Mesendoderm (in vitro differentiated cells): Measurements from ENCODE around the gene WFDC2.

Experiments used
- DNase-seq: peaks from one replicate; pipeline ENCODE4 v3.0.0; 2013
- H2AK5ac ChIP-seq: 2 replicates; pipeline ENCODE4 v1.6.1; 2013; ENCODE audit warnings: low read length, inconsistent platforms
- H2BK120ac ChIP-seq: 2 replicates; pipeline ENCODE4 v1.6.1; 2013; ENCODE audit warnings: low read depth, mild to moderate bottlenecking, low read length, moderate library complexity, mixed read lengths
- H2BK15ac ChIP-seq: replicated peaks from 2 replicates; pipeline ENCODE4 v1.6.1; 2013; ENCODE audit warnings: low read depth, mild to moderate bottlenecking, moderate library complexity
- H2BK5ac ChIP-seq: 2 replicates; pipeline ENCODE4 v1.6.1; 2013; ENCODE audit warnings: low read length, inconsistent platforms
- H3K18ac ChIP-seq: 2 replicates; pipeline ENCODE4 v1.6.1; 2013; ENCODE audit warnings: mild to moderate bottlenecking, low read length, mixed read lengths
- H3K23ac ChIP-seq: one replicate; pipeline ENCODE4 v1.6.1; 2013; ENCODE audit warnings: low read length
- H3K27ac ChIP-seq: 2 replicates; pipeline ENCODE4 v1.5.1; 2013; ENCODE audit warnings: low read depth, mild to moderate bottlenecking, inconsistent platforms, low read length, moderate library complexity
- H3K27me3 ChIP-seq: 2 replicates; pipeline ENCODE4 v1.6.1; 2013; ENCODE audit warnings: low read length, control low read depth, mild to moderate bottlenecking, inconsistent platforms; ENCODE audit not compliant: insufficient read depth, poor library complexity
- H3K36me3 ChIP-seq: 2 replicates; pipeline ENCODE4 v1.6.1; 2013; ENCODE audit warnings: low read length, inconsistent platforms; ENCODE audit not compliant: control insufficient read depth, insufficient read depth
- H3K4ac ChIP-seq: one replicate; pipeline ENCODE4 v1.6.1; 2013; ENCODE audit warnings: low read depth, mild to moderate bottlenecking, low read length, moderate library complexity
- H3K4me1 ChIP-seq: 2 replicates; pipeline ENCODE4 v1.6.1; 2013; ENCODE audit warnings: low read depth, low read length, inconsistent platforms; ENCODE audit not compliant: control insufficient read depth
- H3K4me2 ChIP-seq: 2 replicates; pipeline ENCODE4 v1.6.1; 2013; ENCODE audit warnings: low read length
- H3K4me3 ChIP-seq: 2 replicates; pipeline ENCODE4 v1.5.1; 2013; ENCODE audit warnings: mild to moderate bottlenecking, low read length
- H3K56ac ChIP-seq: one replicate; pipeline ENCODE4 v1.6.1; 2013; ENCODE audit warnings: low read length
- H3K79me1 ChIP-seq: 2 replicates; pipeline ENCODE4 v1.6.1; 2013; ENCODE audit warnings: low read length, inconsistent platforms
- H3K79me2 ChIP-seq: 2 replicates; pipeline ENCODE4 v1.6.1; 2013; ENCODE audit warnings: mild to moderate bottlenecking, low read length; ENCODE audit not compliant: control insufficient read depth, insufficient read depth
- H3K9ac ChIP-seq: 2 replicates; pipeline ENCODE4 v1.6.1; 2013; ENCODE audit warnings: low read length, inconsistent platforms
- H4K5ac ChIP-seq: one replicate; pipeline ENCODE4 v1.6.1; 2013; ENCODE audit warnings: low read length
- H4K8ac ChIP-seq: one replicate; pipeline ENCODE4 v1.6.1; 2013; ENCODE audit warnings: low read depth, mild to moderate bottlenecking, control low read depth, low read length, moderate library complexity
- WGBS: extraction: QIAGEN DNeasy Blood & Tissue Kit; methylation state at CpG from one replicate; pipeline ENCODE4 v1.1.7; 2013; ENCODE audit warnings: low lambda C conversion rate, missing lambda C conversion rate; ENCODE audit not compliant: insufficient coverage; ENCODE audit errors: extremely low coverage; 5-methylcytosine and 5-hydroxymethylcytosine counted together

WFDC2 gene

GRCh38 chr20:45427236-45428149 lies 42.1 kb upstream of the WFDC2 start:
- H3K36me3 ChIP-seq, result peaks cover 6% of the 10 kb centered on the region
- no peaks in the 10 kb centered on the region for H3K79me1 ChIP-seq
- no peak overlapping the region for H2BK15ac ChIP-seq
- no peak overlapping the region for H2AK5ac ChIP-seq
- no peak overlapping the region for H3K56ac ChIP-seq
- no peak overlapping the region for H3K4me2 ChIP-seq
- H3K23ac ChIP-seq, result no peak overlapping the region
- no peaks in the 10 kb centered on the region for H3K79me2 ChIP-seq
- H3K4ac ChIP-seq, result no peak overlapping the region
- H3K4me3 ChIP-seq, result no peak overlapping the region
- H3K18ac ChIP-seq, result no peak overlapping the region
- no peak overlapping the region for H3K9ac ChIP-seq
- DNase-seq, result no peak
- H4K5ac ChIP-seq, result no peak overlapping the region
- H3K27me3 ChIP-seq, result no peaks in the 10 kb centered on the region
- no CpG with 5 or more reads among the region's 14 CpGs for WGBS
- H3K4me1 ChIP-seq, result no peaks in the 10 kb centered on the region
- no peak overlapping the region for H3K27ac ChIP-seq
- H2BK120ac ChIP-seq, result no peak overlapping the region
- H4K8ac ChIP-seq, result no peak overlapping the region
- H2BK5ac ChIP-seq, result no peak overlapping the region

- H4K8ac ChIP-seq, result no peak overlapping the region
- H3K27ac ChIP-seq, result no peak overlapping the region
- no peak overlapping the region for H3K9ac ChIP-seq
- no CpG with 5 or more reads among the region's 2 CpGs for WGBS
- no peak overlapping the region for H3K18ac ChIP-seq
- no peak overlapping the region for H3K23ac ChIP-seq
- H3K4ac ChIP-seq, result no peak overlapping the region
- no peaks in the 10 kb centered on the region for H3K27me3 ChIP-seq
- H3K4me2 ChIP-seq, result no peak overlapping the region
- no peaks in the 10 kb centered on the region for H3K79me1 ChIP-seq
- no peak overlapping the region for H2BK120ac ChIP-seq
- H3K4me1 ChIP-seq, result no peaks in the 10 kb centered on the region
- no peak overlapping the region for H2BK15ac ChIP-seq
- H2AK5ac ChIP-seq, result no peak overlapping the region
- no peak overlapping the region for H3K56ac ChIP-seq
- H3K36me3 ChIP-seq, result peaks cover 1% of the 10 kb centered on the region
- no peak overlapping the region for H2BK5ac ChIP-seq
- H3K79me2 ChIP-seq, result no peaks in the 10 kb centered on the region
- H4K5ac ChIP-seq, result no peak overlapping the region
- no peak overlapping the region for H3K4me3 ChIP-seq
- no peak for DNase-seq
These were observed 39.9 kb upstream of the WFDC2 start for GRCh38 chr20:45429618-45430017.

DNA sequence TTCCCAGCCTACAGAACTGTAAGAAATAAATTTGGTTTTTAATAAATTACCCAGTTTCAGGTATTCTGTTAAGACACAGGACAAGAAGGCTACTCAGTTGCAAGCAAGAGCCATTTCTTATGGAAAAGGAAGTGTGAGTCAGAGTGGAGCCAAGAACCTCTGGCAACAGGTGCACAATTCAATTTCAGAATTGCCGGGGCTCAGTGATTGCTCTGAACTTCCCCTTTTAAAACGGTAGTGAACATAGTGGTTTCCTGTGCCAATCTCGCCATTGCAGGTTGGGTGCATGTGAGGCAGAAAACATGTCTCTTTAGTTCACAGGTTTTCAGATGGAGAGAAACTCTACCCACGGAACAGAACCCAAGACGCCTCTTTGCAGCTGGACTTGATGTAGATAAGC lies 37.3 kb upstream of the WFDC2 start:
- no peak overlapping the region for H2AK5ac ChIP-seq
- H3K4me2 ChIP-seq, result no peak overlapping the region
- H4K5ac ChIP-seq, result no peak overlapping the region
- no peak overlapping the region for H4K8ac ChIP-seq
- H3K79me1 ChIP-seq, result no peaks in the 10 kb centered on the region
- H2BK5ac ChIP-seq, result no peak overlapping the region
- H2BK15ac ChIP-seq, result no peak overlapping the region
- H3K79me2 ChIP-seq, result no peaks in the 10 kb centered on the region
- H3K9ac ChIP-seq, result no peak overlapping the region
- no peaks in the 10 kb centered on the region for H3K4me1 ChIP-seq
- H3K4ac ChIP-seq, result no peak overlapping the region
- H2BK120ac ChIP-seq, result no peak overlapping the region
- H3K36me3 ChIP-seq, result no peaks in the 10 kb centered on the region
- no peaks in the 10 kb centered on the region for H3K27me3 ChIP-seq
- no peak overlapping the region for H3K23ac ChIP-seq
- no peak for DNase-seq
- H3K4me3 ChIP-seq, result no peak overlapping the region
- H3K56ac ChIP-seq, result no peak overlapping the region
- H3K27ac ChIP-seq, result no peak overlapping the region
- H3K18ac ChIP-seq, result no peak overlapping the region
- no CpG with 5 or more reads among the region's 5 CpGs for WGBS

GRCh38 chr20:45433316-45433715 lies 36.2 kb upstream of the WFDC2 start:
- DNase-seq, result peak; percentile 45
- Histone ChIP-seq H4K5ac (no peak overlapping the region), H3K36me3 (no peaks in the 10 kb centered on the region), H3K4ac (no peak overlapping the region), H4K8ac (no peak overlapping the region), H3K18ac (no peak overlapping the region), H2BK5ac (no peak overlapping the region), H3K4me1 (no peaks in the 10 kb centered on the region), H2AK5ac (no peak overlapping the region), H3K27ac (no peak overlapping the region), H2BK15ac (no peak overlapping the region), H3K4me3 (no peak overlapping the region), H3K9ac (no peak overlapping the region), H3K4me2 (no peak overlapping the region), H3K56ac (no peak overlapping the region), H3K27me3 (no peaks in the 10 kb centered on the region), H3K79me1 (no peaks in the 10 kb centered on the region), H3K23ac (no peak overlapping the region), H3K79me2 (no peaks in the 10 kb centered on the region), H2BK120ac (no peak overlapping the region)
- WGBS, result no CpG with 5 or more reads among the region's 3 CpGs

DNA sequence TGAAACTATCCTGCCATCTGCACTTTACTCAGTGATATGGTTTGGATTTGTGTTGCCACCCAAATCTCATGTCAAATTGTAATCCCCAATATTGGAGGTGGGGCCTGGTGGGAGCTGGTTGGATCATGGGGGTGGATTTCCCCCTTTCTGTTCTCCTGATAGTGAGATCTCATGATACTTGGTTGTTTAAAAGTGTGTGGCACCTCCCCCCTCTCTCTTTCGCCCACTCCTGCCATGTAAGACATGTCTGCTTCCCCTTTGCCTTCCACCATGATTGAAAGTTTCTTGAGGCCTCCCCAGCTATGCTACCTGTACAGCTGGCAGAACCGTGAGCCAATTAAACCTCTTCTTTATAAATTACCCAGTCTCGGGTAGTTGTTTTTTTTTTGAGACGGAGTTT lies 35.6 kb upstream of the WFDC2 start:
- no peak overlapping the region for H3K56ac ChIP-seq
- no peaks in the 10 kb centered on the region for H3K79me2 ChIP-seq
- no peak overlapping the region for H2AK5ac ChIP-seq
- H3K27me3 ChIP-seq, result no peaks in the 10 kb centered on the region
- no peak overlapping the region for H3K4me2 ChIP-seq
- no peaks in the 10 kb centered on the region for H3K79me1 ChIP-seq
- no peak overlapping the region for H3K9ac ChIP-seq
- no peak overlapping the region for H4K5ac ChIP-seq
- H3K18ac ChIP-seq, result no peak overlapping the region
- no peak overlapping the region for H3K23ac ChIP-seq
- H3K36me3 ChIP-seq, result no peaks in the 10 kb centered on the region
- no peak for DNase-seq
- H2BK15ac ChIP-seq, result no peak overlapping the region
- no peak overlapping the region for H2BK5ac ChIP-seq
- H3K4me3 ChIP-seq, result no peak overlapping the region
- no peak overlapping the region for H2BK120ac ChIP-seq
- H4K8ac ChIP-seq, result no peak overlapping the region
- H3K27ac ChIP-seq, result no peak overlapping the region
- no CpG with 5 or more reads among the region's 4 CpGs for WGBS
- no peak overlapping the region for H3K4ac ChIP-seq
- H3K4me1 ChIP-seq, result no peaks in the 10 kb centered on the region
